ENCODE results near the gene KIAA1755. TPM values are rescaled to one million over a fixed set of nuclear protein-coding genes. Genes with fewer than 3 reads are reported as not detected.
"Not testable (repeated sequence)": the region's sequence is repeated elsewhere in the genome, so short reads cannot be mapped to it uniquely, and the experiment has no call there.

The KIAA1755 gene
- total RNA-seq, 1 donor from 2014 or later = not detected

DNA sequence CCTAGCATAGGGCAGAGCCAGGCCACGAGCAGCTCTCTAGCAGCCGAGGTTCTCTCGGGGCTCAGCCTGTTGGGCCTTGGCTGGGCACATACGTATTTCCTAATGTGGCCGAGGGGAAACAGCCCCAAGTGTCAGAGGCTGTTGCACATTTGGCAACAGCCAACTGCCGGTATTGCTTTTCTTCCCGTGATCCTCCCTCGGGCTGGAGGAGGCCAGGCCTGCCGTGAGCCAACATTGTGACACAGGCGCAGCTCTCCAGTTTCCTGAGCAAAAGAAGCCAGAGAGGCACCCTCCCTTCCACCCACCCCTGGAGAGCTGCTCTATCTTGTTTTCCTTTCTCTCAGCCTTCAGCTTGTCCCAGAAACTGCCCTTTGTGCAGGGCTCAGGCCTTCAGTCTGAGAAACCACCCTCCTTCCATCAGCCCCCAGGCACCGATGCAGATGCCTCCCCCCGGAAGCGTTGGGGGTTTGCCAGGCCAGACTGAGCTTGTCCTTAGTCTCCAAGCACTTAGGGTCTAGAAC lies 38.3 kb upstream of the KIAA1755 start:
- H3K27me3 Mint-ChIP-seq = peaks cover 28% of the 10 kb centered on the region
- H3K4me1 Mint-ChIP-seq = peaks cover 3% of the 10 kb centered on the region
- H3K36me3 Mint-ChIP-seq (ENCODE audit: low read depth) = no peaks in the 10 kb centered on the region
- intact Hi-C loops (cut with micrococcal nuclease) = no loop called here
- no peak overlapping the region for H3K4me3 Mint-ChIP-seq
- no peaks in the 10 kb centered on the region for H3K9me3 Mint-ChIP-seq
- DNase-seq = no peak
- H3K27ac Mint-ChIP-seq = no peak overlapping the region

DNA sequence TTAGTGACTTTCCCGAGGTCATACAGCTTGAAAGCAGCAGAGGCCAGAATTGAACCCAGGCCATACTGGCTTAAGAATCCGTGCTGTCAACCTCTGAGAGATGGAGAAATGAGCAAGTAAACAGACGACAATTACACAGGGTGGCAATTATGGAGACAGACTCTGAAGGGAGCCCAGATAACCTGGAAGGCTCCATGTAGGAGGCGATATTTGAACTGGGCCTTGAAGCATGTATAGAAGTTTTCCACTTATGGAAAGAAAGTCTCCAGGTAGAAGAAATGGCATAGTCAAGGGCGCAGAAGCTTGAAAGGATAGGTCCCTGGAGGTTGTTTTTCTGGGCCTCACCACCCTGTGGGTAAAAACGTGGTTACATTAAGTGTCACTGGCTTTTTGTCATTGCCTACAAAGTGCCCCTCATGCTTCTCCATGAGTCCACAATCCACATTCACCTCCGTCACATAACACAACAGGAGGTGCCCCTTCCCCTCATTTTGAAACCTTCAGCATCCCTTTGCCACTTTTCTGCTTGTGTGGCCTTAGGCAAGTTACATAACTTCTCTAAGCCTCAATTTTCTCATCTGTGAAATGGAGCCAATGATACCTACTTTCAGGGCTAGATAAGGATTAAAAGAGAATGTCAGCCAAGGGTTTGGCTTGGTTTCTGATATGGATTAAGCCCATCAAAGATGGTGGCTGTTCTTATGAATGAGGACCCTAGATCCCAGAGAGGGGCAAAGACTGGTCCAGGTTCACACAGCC lies 37.6 kb upstream of the KIAA1755 start:
- no peak for DNase-seq
- H3K4me3 Mint-ChIP-seq = no peak overlapping the region

DNA sequence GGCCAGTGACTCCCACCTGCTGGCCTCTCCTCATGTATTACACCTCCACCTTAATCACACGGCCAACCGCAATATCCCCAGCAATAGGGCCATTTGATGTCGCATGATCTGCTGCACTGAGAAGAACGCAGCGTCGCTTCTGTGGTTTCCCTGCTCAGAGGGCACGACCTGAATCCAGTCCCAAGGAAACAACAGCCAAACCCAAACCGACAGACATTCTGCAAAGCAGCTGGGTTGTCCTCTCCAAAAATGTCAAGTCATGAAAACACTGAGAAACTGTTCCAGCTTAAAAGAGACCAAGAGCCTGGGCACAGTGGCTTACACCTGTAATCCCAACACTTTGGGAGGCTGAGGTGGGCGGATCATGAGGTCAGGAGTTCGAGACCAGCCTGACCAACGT lies 35.9 kb upstream of the KIAA1755 start:
- H3K4me3 Mint-ChIP-seq = no peak overlapping the region

More for the DNA sequence above, 37.6 kb upstream of the KIAA1755 start:
- H3K27ac Mint-ChIP-seq = no peak overlapping the region
- H3K4me1 Mint-ChIP-seq = no peaks in the 10 kb centered on the region
- peaks cover 22% of the 10 kb centered on the region for H3K27me3 Mint-ChIP-seq
- H3K36me3 Mint-ChIP-seq (ENCODE audit: low read depth) = no peaks in the 10 kb centered on the region
- no peaks in the 10 kb centered on the region for H3K9me3 Mint-ChIP-seq
- intact Hi-C loops (cut with micrococcal nuclease) = no loop called here

DNA sequence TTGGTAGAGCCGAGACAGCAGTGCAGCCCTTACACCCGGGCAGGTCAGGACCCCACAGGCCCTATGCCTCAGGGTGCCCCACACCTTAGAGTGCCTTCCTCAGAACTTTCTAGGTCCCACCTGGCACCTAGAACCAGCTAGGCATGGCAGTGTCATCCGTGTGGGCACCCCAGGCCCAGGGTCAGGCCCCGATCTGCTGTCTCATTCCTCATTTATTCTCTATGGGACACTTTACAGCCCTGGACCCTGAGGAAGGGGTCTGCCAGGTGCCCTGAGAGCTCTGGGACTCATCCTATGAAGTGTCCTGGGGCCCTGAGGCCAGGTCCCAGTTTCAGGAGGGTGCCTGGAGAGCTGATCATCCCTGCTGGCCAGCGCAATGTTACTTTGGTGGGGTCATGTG lies 35.3 kb upstream of the KIAA1755 start:
- H3K4me3 Mint-ChIP-seq = no peak overlapping the region
- H3K27ac Mint-ChIP-seq = no peak overlapping the region
- H3K9me3 Mint-ChIP-seq = no peaks in the 10 kb centered on the region
- intact Hi-C loops (cut with micrococcal nuclease) = no loop called here
- H3K4me1 Mint-ChIP-seq = no peaks in the 10 kb centered on the region
- H3K36me3 Mint-ChIP-seq (ENCODE audit: low read depth) = no peaks in the 10 kb centered on the region
- H3K27me3 Mint-ChIP-seq = peaks cover 9% of the 10 kb centered on the region
- DNase-seq = no peak

More for the DNA sequence above, 35.9 kb upstream of the KIAA1755 start:
- Mint-ChIP-seq H3K27me3 (peaks cover 9% of the 10 kb centered on the region), H3K27ac (no peak overlapping the region), H3K36me3 (ENCODE audit: low read depth) (no peaks in the 10 kb centered on the region), H3K4me1 (no peaks in the 10 kb centered on the region), H3K9me3 (no peaks in the 10 kb centered on the region)
- DNase-seq = no peak
- intact Hi-C loops (cut with micrococcal nuclease) = no loop called here

DNA sequence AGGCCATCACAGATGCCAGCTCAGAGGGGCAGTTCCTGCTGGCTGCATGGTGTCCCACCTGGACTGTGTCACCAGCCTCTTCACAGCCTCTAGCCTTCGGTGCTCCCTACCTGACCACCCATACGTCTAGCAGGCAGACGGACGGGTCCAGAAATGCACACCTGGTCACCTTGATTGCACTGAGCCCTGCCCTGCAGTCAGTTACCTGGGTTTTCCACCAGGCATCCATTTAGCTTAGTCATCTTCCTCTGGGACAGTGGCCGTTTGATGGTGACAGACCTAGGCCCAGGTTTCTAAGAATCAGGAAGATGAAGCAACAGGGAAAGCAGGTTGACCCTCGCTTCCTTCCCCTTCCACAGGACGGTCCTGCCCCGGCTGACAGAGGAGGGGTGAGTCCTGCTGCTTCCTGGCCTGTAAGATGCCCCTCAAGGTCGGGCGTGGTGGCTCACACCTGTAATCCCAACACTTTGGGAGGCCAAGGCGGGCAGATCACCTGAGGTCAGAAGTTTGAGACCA lies 33.6 kb upstream of the KIAA1755 start:
- no peak for DNase-seq
- H3K27ac Mint-ChIP-seq = no peak overlapping the region
- intact Hi-C loops (cut with micrococcal nuclease) = no loop called here
- no peaks in the 10 kb centered on the region for H3K36me3 Mint-ChIP-seq (ENCODE audit: low read depth)
- H3K4me1 Mint-ChIP-seq = no peaks in the 10 kb centered on the region
- H3K27me3 Mint-ChIP-seq = peaks cover 10% of the 10 kb centered on the region
- H3K9me3 Mint-ChIP-seq = no peaks in the 10 kb centered on the region
- no peak overlapping the region for H3K4me3 Mint-ChIP-seq

DNA sequence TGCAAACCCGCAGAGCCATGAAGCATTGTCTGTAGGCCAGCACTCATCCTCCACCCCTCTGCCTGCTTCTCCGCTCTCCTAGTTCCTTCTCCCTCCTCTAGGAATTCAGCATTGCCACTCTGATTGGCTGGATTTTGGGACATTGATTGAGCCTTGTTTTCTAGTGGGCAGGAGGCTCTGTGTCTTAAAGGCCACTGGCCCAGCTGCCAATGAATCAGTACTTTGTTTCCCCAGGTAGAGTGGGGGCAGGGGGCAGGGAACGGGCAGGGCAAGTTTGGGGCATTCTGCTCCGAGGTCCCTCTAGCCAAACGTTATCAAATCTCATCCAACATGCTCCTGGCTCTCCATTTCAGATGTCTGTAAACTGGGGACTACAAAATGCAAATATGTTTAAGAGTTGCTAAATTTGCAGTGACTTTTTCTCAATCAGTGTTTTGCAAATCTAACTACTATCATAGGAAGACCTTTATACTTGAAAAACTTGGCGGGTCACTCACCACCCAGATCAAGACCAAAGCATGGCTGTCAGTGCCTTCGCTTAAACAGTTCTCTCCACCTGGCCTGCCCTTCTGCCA lies 33.0 kb upstream of the KIAA1755 start:
- Mint-ChIP-seq H3K36me3 (ENCODE audit: low read depth) (no peaks in the 10 kb centered on the region), H3K4me1 (no peaks in the 10 kb centered on the region), H3K9me3 (no peaks in the 10 kb centered on the region), H3K27ac (no peak overlapping the region), H3K27me3 (peaks cover 11% of the 10 kb centered on the region), H3K4me3 (no peak overlapping the region)
- intact Hi-C loops (cut with micrococcal nuclease) = no loop called here
- DNase-seq = no peak

DNA sequence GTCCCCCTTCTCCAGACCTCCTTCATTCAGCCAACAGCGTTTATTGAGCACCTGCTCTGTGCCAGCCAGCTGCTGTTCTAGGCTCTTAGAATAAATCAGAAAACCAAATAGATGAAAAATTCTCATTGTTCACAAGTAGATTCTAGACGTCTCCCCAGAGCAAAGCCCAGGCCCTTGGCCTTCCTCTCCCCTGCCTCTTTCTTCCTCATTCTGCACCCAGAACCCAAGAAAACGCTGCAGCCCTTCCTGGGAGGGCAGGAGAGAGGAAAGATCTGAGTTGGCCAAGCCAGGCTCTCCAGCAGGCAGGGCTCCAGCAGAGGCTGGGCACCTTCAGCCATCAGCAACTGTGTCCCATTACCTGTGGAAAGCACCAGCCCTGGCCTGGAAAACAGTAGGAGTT lies 31.4 kb upstream of the KIAA1755 start:
- Mint-ChIP-seq H3K4me1 (no peaks in the 10 kb centered on the region), H3K4me3 (no peak overlapping the region), H3K27ac (no peak overlapping the region), H3K36me3 (ENCODE audit: low read depth) (no peaks in the 10 kb centered on the region), H3K27me3 (peaks cover 13% of the 10 kb centered on the region), H3K9me3 (no peaks in the 10 kb centered on the region)
- DNase-seq = no peak
- intact Hi-C loops (cut with micrococcal nuclease) = no loop called here

DNA sequence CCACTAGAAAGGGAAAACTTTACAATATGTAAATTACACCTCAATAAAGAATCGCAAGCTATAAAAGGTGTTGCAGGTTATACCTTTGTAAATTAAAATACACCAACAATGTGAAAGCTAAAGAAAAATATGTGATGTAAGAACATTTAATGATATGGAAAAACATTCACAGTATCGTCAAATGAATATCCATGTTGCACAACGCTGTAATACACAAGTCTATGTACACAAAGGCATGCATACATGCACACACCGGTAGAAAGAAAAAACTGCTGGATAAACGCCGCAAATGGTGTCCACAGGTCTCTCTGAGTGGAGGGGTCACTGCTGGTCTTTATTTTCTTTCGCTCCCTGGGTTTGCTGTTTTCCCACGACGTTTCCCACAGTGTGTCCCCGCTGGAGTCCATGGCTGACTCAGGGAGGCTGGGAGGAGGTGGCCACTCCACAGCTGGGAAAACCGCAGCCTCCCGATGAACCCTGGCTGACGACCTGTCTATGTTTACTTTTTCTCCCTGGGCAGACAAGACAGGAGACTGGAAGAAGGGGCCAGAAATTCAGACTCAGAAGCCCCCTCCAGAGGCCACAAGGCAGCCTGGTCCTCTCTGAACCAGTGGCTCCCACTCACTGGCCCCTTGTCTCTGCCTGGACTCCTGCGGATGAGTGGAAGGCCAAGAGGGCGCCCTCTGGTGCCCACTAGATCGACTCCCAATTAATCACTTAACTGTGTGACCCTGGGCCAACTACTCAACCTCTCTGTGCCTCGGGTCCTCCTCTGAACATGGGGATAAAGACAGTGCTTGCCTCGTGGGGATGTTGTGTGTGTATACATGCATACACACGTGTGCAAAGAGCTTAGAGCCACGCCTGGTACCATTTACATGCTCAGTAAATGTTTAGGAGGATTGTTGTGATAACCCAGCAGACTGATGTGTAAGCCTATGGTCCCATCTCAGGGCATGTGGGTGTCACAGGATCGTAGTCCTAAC lies 30.6 kb upstream of the KIAA1755 start:
- DNase-seq = no peak
- H3K4me3 Mint-ChIP-seq = no peak overlapping the region
- no peak overlapping the region for H3K27ac Mint-ChIP-seq
- intact Hi-C loops (cut with micrococcal nuclease) = no loop called here
- no peaks in the 10 kb centered on the region for H3K9me3 Mint-ChIP-seq
- H3K4me1 Mint-ChIP-seq = no peaks in the 10 kb centered on the region
- H3K36me3 Mint-ChIP-seq (ENCODE audit: low read depth) = no peaks in the 10 kb centered on the region
- peaks cover 19% of the 10 kb centered on the region for H3K27me3 Mint-ChIP-seq

DNA sequence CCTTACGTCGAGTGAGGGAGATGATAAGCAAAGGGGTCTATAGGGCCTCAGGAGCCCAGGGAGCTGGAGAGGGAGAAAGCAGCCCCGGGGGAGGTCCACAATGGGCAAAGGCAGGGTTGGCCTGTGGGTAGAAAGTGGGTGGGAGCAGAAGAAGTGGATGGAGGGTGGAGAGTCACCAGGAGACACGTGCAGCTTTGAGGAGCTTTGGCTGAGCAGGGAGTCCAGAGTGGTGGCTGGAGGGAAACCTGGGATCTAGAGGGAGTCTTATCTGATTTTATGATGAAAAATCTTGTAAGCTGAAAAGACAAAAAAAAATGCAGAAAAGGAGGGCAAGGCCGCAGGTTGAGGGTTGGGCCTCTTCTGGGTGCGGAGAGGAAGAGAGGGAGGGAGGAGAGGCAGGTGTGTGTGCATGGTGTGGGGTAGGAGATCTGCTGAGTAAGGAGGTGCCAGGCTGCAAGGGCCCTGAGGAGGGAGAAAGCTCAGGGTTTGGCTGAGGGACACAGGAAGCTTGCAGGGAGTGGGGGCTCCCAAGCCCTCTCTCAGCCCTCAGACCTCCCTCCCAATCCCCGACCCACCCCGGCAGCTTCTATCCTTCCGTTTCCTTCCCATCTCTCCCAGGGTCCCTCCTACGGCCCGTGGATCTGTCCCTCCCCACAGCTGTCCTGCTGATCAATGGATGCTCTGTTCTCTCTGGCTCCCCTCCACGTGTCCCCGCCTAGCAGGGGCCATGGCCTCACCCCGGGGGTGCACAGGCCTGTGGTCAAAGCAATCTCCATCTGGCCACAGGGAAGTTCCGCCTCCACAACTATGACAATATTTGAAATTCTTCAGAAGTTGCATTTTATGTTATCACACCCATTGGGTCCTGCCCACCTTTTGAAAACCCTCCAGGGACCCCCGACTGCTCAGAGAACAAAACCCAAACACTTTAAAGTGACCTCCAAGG lies 26.3 kb upstream of the KIAA1755 start:
- intact Hi-C loops (cut with micrococcal nuclease) = no loop called here
- no peaks in the 10 kb centered on the region for H3K4me1 Mint-ChIP-seq
- DNase-seq = no peak
- H3K36me3 Mint-ChIP-seq (ENCODE audit: low read depth) = no peaks in the 10 kb centered on the region
- no peak overlapping the region for H3K4me3 Mint-ChIP-seq
- peaks cover 21% of the 10 kb centered on the region for H3K27me3 Mint-ChIP-seq
- H3K9me3 Mint-ChIP-seq = no peaks in the 10 kb centered on the region
- H3K27ac Mint-ChIP-seq = no peak overlapping the region

DNA sequence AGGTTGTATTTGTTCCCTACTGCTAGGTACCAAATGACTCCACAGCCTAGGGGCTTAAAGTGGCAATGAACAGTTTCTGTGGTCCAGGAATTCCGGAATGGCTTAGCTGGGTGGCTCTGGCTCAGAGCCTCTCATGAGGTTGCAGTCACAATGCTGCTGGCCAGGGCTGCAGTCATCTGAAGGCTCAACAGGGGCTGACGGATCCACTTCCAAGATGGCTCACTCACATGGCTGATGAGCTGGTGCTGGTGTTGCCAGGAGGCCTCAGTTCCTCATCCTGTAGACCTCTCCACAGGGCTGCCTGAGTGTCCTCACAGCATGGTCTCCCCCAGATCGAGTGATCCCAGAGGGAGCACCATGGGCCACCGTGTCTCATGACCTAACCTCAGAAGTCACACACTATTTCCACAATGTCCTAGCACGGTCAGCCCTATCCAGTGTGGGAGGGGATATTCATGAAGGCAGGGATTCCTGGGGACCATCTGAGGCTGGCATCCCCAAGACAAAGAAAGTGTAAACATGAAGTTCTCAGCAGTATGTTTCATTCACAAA lies 24.4 kb upstream of the KIAA1755 start:
- no peaks in the 10 kb centered on the region for H3K4me1 Mint-ChIP-seq
- H3K4me3 Mint-ChIP-seq = no peak overlapping the region
- DNase-seq = no peak
- H3K9me3 Mint-ChIP-seq = no peaks in the 10 kb centered on the region
- H3K36me3 Mint-ChIP-seq (ENCODE audit: low read depth) = no peaks in the 10 kb centered on the region
- peaks cover 11% of the 10 kb centered on the region for H3K27me3 Mint-ChIP-seq
- intact Hi-C loops (cut with micrococcal nuclease) = no loop called here
- no peak overlapping the region for H3K27ac Mint-ChIP-seq

DNA sequence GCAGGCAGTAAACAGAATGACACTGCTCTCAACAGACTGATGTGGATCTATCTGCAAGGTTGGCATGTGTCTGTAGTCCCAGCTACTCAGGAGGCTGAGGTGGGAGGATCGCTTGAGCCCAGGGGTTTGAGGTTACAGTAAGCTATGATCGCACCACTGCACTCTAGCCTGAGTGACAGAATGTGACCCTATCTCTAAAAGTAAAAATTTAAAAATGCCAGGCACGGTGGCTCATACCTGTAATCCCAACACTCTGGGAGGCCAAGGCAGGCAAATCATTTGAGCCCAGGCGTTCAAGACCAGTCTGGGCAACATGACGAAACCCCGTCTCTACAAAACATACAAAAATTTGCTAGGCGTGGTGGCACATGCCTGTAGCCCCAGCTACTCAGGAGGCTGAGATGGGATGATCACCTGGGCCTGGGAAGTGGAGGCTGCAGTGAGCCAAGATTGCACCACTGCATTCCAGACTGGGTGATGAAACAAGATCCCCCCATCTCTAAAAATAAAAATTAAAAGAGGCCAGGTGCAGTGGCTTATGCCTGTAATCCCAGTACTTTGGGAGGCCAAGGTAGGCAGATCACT lies 23.6 kb upstream of the KIAA1755 start:
- H3K36me3 Mint-ChIP-seq (ENCODE audit: low read depth); DNase-seq; H3K4me1 Mint-ChIP-seq; H3K4me3 Mint-ChIP-seq; H3K9me3 Mint-ChIP-seq; H3K27ac Mint-ChIP-seq; intact Hi-C loops (cut with micrococcal nuclease): not testable (repeated sequence)
- peaks cover 11% of the 10 kb centered on the region for H3K27me3 Mint-ChIP-seq

DNA sequence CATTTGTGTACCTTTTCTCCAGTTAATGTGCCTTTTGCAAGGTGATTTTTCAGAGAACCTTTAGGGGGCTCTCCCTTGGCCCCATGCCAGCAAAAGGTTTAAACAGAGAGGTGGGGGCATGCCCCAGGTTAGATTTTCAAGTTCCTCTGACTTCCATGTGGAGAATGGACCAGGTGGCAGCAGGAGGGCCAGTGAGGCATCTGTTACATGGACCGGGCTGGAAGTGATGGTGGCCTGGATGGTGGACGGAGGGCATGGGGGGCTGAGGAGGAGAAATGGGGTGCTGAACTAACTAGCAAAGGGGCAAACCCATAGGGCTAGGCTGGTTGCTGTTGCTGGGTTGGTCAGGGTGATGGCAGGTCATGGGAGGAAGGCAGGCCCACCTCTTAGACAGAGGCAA lies 22.7 kb upstream of the KIAA1755 start:
- DNase-seq = no peak
- Mint-ChIP-seq H3K36me3 (ENCODE audit: low read depth) (no peaks in the 10 kb centered on the region), H3K4me3 (no peak overlapping the region), H3K27ac (no peak overlapping the region), H3K9me3 (no peaks in the 10 kb centered on the region), H3K4me1 (no peaks in the 10 kb centered on the region), H3K27me3 (peaks cover 9% of the 10 kb centered on the region)
- intact Hi-C loops (cut with micrococcal nuclease) = no loop called here

Data from activated CD4-positive, alpha-beta T cell treated with anti-CD3 and anti-CD28 coated beads, Interleukin-2, amount 10 ng/mL, durations not matched to agents 24 days and 14 days (primary cell).